ENCODE data around the gene GRB2. TPM values are rescaled to one million over a fixed set of nuclear protein-coding genes. Genes with fewer than 3 reads are reported as not detected.

GRB2 gene
- total RNA-seq, 1 donor from 2014 or later = 102 TPM

- Histone ChIP-seq H3K27me3 (ENCODE audit: control insufficient read depth, insufficient read depth, low read length) (no peaks in the 10 kb centered on the region), H3K4me3 (ENCODE audit: low read depth, low read length) (no peak overlapping the region), H3K36me3 (ENCODE audit: control insufficient read depth, insufficient read depth, low read length) (no peaks in the 10 kb centered on the region)
- no peak for FAIRE-seq
- no peak for TF ChIP-seq CTCF (IDR thresholded peaks at IDR 0.05; ENCODE audit: insufficient read depth, low read length, severe bottlenecking)
- no peak for DNase-seq (ENCODE audit: low read depth)
Observed at GRCh38 chr17:75366432-75366831, 39.0 kb downstream of the GRB2 start.

- FAIRE-seq (no peak), DNase-seq (ENCODE audit: low read depth) (no peak)
- Histone ChIP-seq H3K36me3 (ENCODE audit: control insufficient read depth, insufficient read depth, low read length) (no peaks in the 10 kb centered on the region), H3K27me3 (ENCODE audit: control insufficient read depth, insufficient read depth, low read length) (no peaks in the 10 kb centered on the region), H3K4me3 (ENCODE audit: low read depth, low read length) (no peak overlapping the region)
- no peak for TF ChIP-seq CTCF (IDR thresholded peaks at IDR 0.05; ENCODE audit: insufficient read depth, low read length, severe bottlenecking)
Observed at GRCh38 chr17:75365931-75366275, 39.6 kb downstream of the GRB2 start.

GRCh38 chr17:75365009-75365930, 40.2 kb downstream of the GRB2 start:
- Histone ChIP-seq H3K4me3 (ENCODE audit: low read depth, low read length) (no peak overlapping the region), H3K27me3 (ENCODE audit: control insufficient read depth, insufficient read depth, low read length) (no peaks in the 10 kb centered on the region), H3K36me3 (ENCODE audit: control insufficient read depth, insufficient read depth, low read length) (no peaks in the 10 kb centered on the region)
- FAIRE-seq = no peak
- no peak for DNase-seq (ENCODE audit: low read depth)
- TF ChIP-seq CTCF (IDR thresholded peaks at IDR 0.05; ENCODE audit: insufficient read depth, low read length, severe bottlenecking) = no peak

GRCh38 chr17:75364078-75364477, 41.4 kb downstream of the GRB2 start:
- Histone ChIP-seq H3K4me3 (ENCODE audit: low read depth, low read length) (no peak overlapping the region), H3K27me3 (ENCODE audit: control insufficient read depth, insufficient read depth, low read length) (no peaks in the 10 kb centered on the region), H3K36me3 (ENCODE audit: control insufficient read depth, insufficient read depth, low read length) (no peaks in the 10 kb centered on the region)
- TF ChIP-seq CTCF (IDR thresholded peaks at IDR 0.05; ENCODE audit: insufficient read depth, low read length, severe bottlenecking) = no peak
- FAIRE-seq (no peak), DNase-seq (ENCODE audit: low read depth) (peak; percentile 85)

- no peak for TF ChIP-seq CTCF (IDR thresholded peaks at IDR 0.05; ENCODE audit: insufficient read depth, low read length, severe bottlenecking)
- Histone ChIP-seq H3K27me3 (ENCODE audit: control insufficient read depth, insufficient read depth, low read length) (no peaks in the 10 kb centered on the region), H3K36me3 (ENCODE audit: control insufficient read depth, insufficient read depth, low read length) (no peaks in the 10 kb centered on the region), H3K4me3 (ENCODE audit: low read depth, low read length) (no peak overlapping the region)
- DNase-seq (ENCODE audit: low read depth) (no peak), FAIRE-seq (no peak)
Observed at GRCh38 chr17:75361996-75362395, 43.5 kb downstream of the GRB2 start.

GRCh38 chr17:75361344-75361743, 44.1 kb downstream of the GRB2 start:
- DNase-seq (ENCODE audit: low read depth) = no peak
- no peak for FAIRE-seq
- H3K36me3 ChIP-seq (ENCODE audit: control insufficient read depth, insufficient read depth, low read length) = no peaks in the 10 kb centered on the region
- no peak for TF ChIP-seq CTCF (IDR thresholded peaks at IDR 0.05; ENCODE audit: insufficient read depth, low read length, severe bottlenecking)
- no peaks in the 10 kb centered on the region for H3K27me3 ChIP-seq (ENCODE audit: control insufficient read depth, insufficient read depth, low read length)
- H3K4me3 ChIP-seq (ENCODE audit: low read depth, low read length) = no peak overlapping the region

Data from bronchial epithelial cell (primary cell).